ENCODE results near the gene RNU1-4.
"Not testable (repeated sequence)": the region's sequence is repeated elsewhere in the genome, so short reads cannot be mapped to it uniquely, and the experiment has no call there.

The RNU1-4 gene

GRCh38 chr1:16708704-16709103, 31.6 kb upstream of the RNU1-4 start:
- DNase-seq (ENCODE audit: low read depth): not testable (repeated sequence)

- DNase-seq (ENCODE audit: low read depth): not testable (repeated sequence)
These were observed 30.6 kb upstream of the RNU1-4 start for GRCh38 chr1:16709659-16710087.

- not testable (repeated sequence) for DNase-seq (ENCODE audit: low read depth)
These were observed 29.7 kb upstream of the RNU1-4 start for GRCh38 chr1:16710618-16711017.

GRCh38 chr1:16712131-16712530, 28.2 kb upstream of the RNU1-4 start:
- DNase-seq (ENCODE audit: low read depth): not testable (repeated sequence)

- not testable (repeated sequence) for DNase-seq (ENCODE audit: low read depth)
These were observed 27.7 kb upstream of the RNU1-4 start for GRCh38 chr1:16712582-16712981.

GRCh38 chr1:16712984-16713383, 27.3 kb upstream of the RNU1-4 start:
- DNase-seq (ENCODE audit: low read depth): not testable (repeated sequence)

GRCh38 chr1:16713480-16713879, 26.8 kb upstream of the RNU1-4 start:
- not testable (repeated sequence) for DNase-seq (ENCODE audit: low read depth)

- DNase-seq (ENCODE audit: low read depth): no peak
These were observed 23.5 kb upstream of the RNU1-4 start for GRCh38 chr1:16716691-16717335.

- DNase-seq (ENCODE audit: low read depth): no peak
These were observed 22.8 kb upstream of the RNU1-4 start for GRCh38 chr1:16717336-16718098.

- DNase-seq (ENCODE audit: low read depth): not testable (repeated sequence)
These were observed 22.0 kb upstream of the RNU1-4 start for GRCh38 chr1:16718099-16718907.

GRCh38 chr1:16718908-16719533, 21.3 kb upstream of the RNU1-4 start:
- DNase-seq (ENCODE audit: low read depth): no peak

GRCh38 chr1:16719571-16720350, 20.6 kb upstream of the RNU1-4 start:
- no peak for DNase-seq (ENCODE audit: low read depth)

- DNase-seq (ENCODE audit: low read depth): no peak
These were observed 19.7 kb upstream of the RNU1-4 start for GRCh38 chr1:16720351-16721223.

GRCh38 chr1:16721871-16722641, 18.3 kb upstream of the RNU1-4 start:
- no peak for DNase-seq (ENCODE audit: low read depth)

- no peak for DNase-seq (ENCODE audit: low read depth)
These were observed 15.4 kb upstream of the RNU1-4 start for GRCh38 chr1:16724718-16725438.

GRCh38 chr1:16725439-16726245, 14.7 kb upstream of the RNU1-4 start:
- not testable (repeated sequence) for DNase-seq (ENCODE audit: low read depth)

GRCh38 chr1:16727190-16728111, 12.9 kb upstream of the RNU1-4 start:
- DNase-seq (ENCODE audit: low read depth): peak; percentile 3
